Superior temporal gyrus (tissue), 1 donor: ENCODE measurements around the gene HERPUD1.
"Not testable (repeated sequence)": the region's sequence is repeated elsewhere in the genome, so short reads cannot be mapped to it uniquely, and the experiment has no call there.

ENCODE experiments used
- DNase-seq: peaks from one replicate; pipeline ENCODE4 v3.0.0-alpha.2; 2016; ENCODE audit errors: extremely low spot score

The HERPUD1 gene

GRCh38 chr16:56931892-56932720 lies at the start of gene HERPUD1:
Gene HERPUD1, plus strand, starts transcription at chr16:56932142. Its CDS starts 103 bp downstream, at chr16:56932245.
- DNase-seq = peak; percentile 99

- no peak for DNase-seq
Measured at GRCh38 chr16:56883586-56883985, 48.4 kb upstream of the HERPUD1 start.

- no peak for DNase-seq
Measured at GRCh38 chr16:56884026-56884582, 47.8 kb upstream of the HERPUD1 start.

- DNase-seq = not testable (repeated sequence)
Measured at GRCh38 chr16:56884929-56885328, 47.0 kb upstream of the HERPUD1 start.

GRCh38 chr16:56885446-56886162 lies 46.3 kb upstream of the HERPUD1 start:
- no peak for DNase-seq

- no peak for DNase-seq
Measured at GRCh38 chr16:56886296-56886695, 45.6 kb upstream of the HERPUD1 start.

- no peak for DNase-seq
Measured at GRCh38 chr16:56886826-56887225, 45.1 kb upstream of the HERPUD1 start.

GRCh38 chr16:56888806-56889205 lies 43.1 kb upstream of the HERPUD1 start:
- DNase-seq = no peak

- no peak for DNase-seq
Measured at GRCh38 chr16:56889206-56889605, 42.7 kb upstream of the HERPUD1 start.

GRCh38 chr16:56891685-56892084 lies 40.3 kb upstream of the HERPUD1 start:
- DNase-seq = no peak

GRCh38 chr16:56892705-56893104 lies 39.2 kb upstream of the HERPUD1 start:
- DNase-seq = no peak

- DNase-seq = no peak
Measured at GRCh38 chr16:56894331-56894917, 37.5 kb upstream of the HERPUD1 start.

GRCh38 chr16:56895813-56896212 lies 36.1 kb upstream of the HERPUD1 start:
- DNase-seq = no peak

- DNase-seq = no peak
Measured at GRCh38 chr16:56896244-56896643, 35.7 kb upstream of the HERPUD1 start.

GRCh38 chr16:56897026-56897799 lies 34.7 kb upstream of the HERPUD1 start:
- DNase-seq = no peak

- no peak for DNase-seq
Measured at GRCh38 chr16:56898847-56899246, 33.1 kb upstream of the HERPUD1 start.

- DNase-seq = no peak
Measured at GRCh38 chr16:56903866-56904265, 28.1 kb upstream of the HERPUD1 start.

GRCh38 chr16:56907401-56907800 lies 24.5 kb upstream of the HERPUD1 start:
- DNase-seq = no peak

- no peak for DNase-seq
Measured at GRCh38 chr16:56909527-56909979, 22.4 kb upstream of the HERPUD1 start.

- no peak for DNase-seq
Measured at GRCh38 chr16:56910112-56910511, 21.8 kb upstream of the HERPUD1 start.
